Measurements from ENCODE around the gene ADSS1.

The ADSS1 gene

DNA sequence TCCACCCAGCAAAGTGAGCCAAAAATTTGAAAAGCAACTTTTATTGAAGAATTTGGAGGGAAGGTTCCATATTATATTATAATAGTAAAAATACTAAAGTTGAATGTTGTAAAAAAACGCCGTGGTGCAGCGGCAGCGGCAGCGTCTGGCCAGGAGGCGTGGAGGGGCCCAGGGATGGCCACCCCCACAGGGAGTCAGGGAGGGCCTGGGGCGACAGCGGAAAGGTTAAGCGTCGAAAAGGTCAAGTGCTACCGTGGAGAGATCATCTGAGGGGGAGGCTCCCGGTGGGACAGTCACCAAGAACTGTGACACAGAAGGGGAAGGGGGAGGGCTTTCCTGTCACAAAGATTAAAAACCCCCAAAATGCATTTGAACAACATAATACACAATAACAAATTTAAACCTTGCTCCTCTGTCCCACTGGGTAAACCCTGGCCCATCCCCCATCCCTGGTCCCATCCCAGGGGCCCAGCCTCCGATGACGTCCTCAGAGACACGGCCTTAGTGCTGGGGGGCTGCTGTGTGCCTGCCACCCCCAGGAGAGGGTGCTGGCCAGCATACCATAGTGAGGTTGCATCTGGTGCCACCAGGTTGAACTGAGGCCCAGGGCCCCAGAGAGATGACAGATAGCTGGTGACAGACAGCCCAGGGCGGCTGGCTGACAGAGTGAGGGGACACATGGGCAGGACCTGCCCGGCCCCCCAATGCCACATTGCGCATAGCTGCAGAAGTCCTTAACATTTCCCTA lies 45.5 kb downstream of the ADSS1 start:
- DNase-seq (ENCODE audit: low read depth, low spot score) = no peak

DNA sequence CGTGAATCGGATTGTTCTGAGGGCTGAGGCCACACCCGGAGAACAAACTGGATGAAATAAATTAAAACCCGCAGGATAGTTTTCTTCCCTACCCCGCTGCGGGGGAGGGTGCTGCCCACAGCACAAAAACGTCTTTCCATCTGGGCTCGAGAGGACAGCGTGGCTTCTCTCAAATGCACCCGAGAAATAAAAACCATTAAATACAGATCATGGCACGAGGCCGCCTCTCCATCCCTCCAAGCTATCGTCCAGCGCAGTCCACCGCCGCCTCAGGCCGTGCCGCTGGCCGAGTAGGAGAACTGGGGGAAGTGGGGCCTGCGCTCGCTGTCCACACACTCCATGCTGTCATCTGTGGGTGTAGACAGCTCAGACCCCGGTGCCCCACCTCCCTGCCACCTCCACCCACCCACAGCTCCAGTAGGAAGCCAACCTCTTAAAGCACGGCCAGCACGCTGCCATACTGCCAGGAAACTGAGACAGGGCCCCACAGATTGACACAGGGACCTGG lies 46.1 kb downstream of the ADSS1 start:
- no peak for DNase-seq (ENCODE audit: low read depth, low spot score)

GRCh38 chr14:104770851-104771272 lies 46.8 kb downstream of the ADSS1 start:
- DNase-seq (ENCODE audit: low read depth, low spot score) = no peak

DNA sequence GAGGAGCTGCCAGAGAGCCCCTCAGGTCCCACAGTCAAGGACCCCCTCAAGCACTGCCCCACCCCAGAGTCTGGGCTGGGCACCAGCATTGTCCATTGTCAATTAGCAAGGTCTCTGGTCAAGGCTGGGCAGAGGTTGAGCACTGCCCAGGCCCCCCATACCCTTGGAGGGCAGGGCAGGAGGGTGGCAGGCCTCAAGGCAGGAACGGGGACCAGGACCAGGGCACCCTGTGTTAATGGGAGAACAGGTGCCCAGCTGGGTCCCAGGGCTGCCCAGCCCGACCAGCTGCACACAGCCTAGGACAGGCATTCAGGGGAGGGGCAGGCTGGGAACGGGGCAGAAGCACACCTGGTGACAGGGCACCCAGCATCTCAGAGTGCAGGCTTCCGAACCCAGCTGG lies 47.3 kb downstream of the ADSS1 start:
- DNase-seq (ENCODE audit: low read depth, low spot score) = no peak

GRCh38 chr14:104771918-104772706 lies 48.1 kb downstream of the ADSS1 start:
- no peak for DNase-seq (ENCODE audit: low read depth, low spot score)

DNA sequence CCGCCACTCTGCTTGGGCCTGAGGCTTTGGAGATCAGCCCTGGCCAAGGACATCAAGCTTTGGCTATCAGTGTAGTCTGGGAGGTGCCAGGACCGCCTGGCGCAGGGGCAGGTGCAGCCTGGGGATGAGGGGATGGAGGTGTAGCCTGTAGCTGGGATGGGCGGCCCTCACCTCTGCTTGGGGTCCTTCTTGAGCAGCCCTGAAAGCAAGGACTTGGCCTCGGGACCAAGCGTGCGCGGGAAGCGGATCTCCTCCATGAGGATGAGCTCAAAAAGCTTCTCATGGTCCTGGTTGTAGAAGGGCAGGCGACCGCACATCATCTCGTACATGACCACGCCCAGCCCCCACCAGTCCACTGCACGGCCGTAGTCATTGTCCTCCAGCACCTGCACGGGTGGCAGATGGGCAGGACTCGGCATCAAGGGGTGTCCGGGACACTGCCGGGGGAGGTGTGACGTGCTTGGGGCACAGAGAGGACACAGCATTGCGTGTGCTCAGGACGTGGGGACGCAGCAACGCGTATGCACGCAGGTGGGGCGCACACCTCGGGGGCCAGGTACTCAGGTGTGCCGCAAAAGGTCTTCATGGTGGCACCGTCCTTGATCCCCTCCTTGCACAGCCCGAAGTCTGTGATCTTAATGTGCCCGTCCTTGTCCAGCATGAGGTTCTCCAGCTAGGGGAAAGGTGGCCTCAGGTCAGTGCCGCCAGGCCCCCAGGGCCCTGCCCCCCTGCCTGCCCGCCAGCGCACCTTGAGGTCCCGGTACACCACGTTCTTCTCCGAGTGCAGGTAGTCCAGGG lies 48.9 kb downstream of the ADSS1 start:
- no peak for DNase-seq (ENCODE audit: low read depth, low spot score)

DNA sequence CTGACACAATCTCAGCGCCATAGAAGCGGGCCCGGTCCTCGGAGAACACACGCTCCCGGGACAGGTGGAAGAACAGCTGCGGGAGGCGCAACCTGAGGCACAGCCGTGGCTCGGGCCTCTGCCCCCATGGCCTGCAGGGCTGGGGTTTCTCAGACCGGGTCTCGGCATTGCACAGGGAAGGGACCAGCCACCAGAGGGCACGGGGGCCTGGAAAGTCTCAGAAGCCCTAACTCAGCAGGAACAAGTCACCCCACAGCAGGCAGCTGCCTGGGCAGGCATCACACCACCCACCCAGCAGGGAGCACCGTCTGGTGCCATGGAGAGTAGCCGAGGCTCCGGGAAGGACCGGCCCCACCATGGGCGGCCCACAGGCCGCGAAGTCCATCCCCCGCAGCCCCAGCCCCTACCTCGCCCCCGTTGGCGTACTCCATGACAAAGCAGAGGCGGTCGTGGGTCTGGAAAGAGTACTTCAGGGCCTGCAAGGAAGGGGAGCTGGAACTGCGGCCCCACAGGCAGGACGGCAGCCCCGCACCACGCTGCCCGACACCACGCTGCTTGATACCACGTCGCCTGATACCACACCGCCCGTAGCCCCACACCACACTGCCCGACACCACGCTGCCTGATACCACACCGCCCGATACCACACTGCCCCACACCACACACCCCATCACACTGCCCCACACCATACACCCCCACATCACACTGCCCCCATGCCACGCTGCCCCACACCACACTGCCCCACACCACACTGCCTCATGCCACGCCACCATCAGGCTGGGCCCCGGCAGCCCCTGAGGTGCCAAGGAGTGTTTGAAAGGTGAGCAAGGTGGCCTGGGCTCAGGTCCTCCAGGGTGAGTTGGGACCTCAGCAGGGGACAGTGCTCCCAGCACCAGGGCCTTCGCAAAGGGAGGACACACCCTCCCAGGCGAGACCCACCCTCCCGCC lies 49.8 kb downstream of the ADSS1 start:
- no peak for DNase-seq (ENCODE audit: low read depth, low spot score)

DNA sequence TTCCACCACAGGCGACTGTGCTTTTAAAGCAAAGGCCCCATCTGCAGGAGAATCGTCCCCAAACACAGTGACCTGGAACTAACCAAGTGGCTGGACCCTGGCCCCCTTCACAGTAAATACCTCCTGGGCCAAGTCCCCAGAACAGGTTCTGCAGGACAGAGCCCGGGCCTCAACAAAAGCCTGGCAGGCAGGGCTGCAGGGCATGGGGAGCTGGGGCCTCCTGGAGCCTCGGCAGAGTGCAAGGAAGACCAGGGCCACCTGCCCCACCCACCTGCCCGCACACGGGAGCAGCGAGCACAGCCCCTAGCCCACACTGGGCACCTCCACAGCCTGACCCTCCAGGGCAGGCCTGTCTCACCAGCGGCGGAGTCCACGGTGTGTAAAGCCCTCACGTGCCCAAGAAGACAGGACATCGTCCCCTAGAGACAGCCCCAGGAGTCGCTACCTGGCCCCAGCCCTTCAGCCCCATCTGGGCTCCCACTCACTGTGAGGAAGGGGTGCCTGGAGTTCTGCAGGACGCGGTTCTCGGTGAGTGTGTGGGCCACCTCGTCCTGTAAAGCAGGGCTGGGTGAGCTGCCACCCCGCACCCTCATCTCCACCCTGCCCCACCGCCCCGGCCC lies 50.5 kb downstream of the ADSS1 start:
- DNase-seq (ENCODE audit: low read depth, low spot score) = no peak

GRCh38 chr14:104775073-104775489 lies 51.1 kb downstream of the ADSS1 start:
- DNase-seq (ENCODE audit: low read depth, low spot score) = no peak

DNA sequence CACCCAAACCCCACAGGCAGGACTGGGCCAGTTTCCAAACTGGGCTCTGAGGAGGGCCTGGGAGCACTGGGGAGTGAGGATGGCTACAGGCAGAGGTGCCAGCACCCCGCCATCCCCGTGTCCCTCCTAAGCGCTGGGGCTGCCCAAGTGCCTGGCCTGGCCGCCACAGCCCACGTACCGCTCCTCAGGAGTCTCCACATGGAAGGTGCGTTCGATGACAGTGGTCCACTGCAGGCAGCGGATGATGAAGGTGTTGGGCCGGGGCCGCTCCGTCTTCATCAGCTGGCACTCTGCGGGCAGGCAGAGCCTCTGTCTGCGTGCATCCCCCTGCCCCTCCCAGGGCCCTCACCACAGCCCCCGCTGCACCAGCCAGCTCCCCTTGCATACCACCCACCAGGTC lies 52.5 kb downstream of the ADSS1 start:
- DNase-seq (ENCODE audit: low read depth, low spot score) = no peak

DNA sequence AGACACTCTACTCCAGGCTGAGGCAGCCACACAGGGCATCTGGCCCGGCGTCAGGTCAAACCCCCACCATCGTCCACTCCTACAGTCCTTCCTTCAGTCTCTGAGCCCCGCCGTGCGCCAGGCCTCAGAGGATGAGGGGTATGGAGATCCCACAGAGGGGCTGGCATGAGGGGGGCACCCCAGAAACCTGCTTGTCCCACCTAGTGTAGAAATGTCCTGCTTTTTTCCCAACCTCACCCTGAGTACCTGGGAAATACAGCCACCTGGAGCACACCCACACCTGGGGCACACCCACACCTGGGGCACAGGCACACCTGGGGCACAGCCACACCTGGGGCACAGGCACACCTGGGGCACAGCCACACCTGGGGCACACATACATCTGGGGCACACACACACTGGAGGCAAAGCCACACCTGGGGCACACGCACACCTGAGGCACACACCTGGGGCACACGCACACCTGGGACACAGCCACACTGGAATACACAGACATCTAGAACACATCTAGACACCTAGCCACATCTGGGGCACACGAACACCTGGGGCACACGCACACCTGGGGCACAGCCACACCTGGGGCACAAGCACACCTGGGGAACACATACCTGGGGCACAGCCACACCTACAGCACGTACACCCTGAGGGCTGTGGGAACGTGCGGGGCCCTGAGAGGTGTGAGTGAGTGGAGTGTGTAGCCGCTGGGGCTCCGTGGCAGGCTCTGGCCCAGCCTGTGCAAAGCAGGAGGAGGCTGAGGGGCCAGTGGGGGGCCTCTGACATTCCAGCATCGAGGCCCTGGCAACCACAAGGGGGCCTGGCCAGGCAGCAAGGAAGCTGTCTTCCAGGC lies 53.2 kb downstream of the ADSS1 start:
- DNase-seq (ENCODE audit: low read depth, low spot score) = no peak

GRCh38 chr14:104777808-104778249 lies 53.8 kb downstream of the ADSS1 start:
- no peak for DNase-seq (ENCODE audit: low read depth, low spot score)

DNA sequence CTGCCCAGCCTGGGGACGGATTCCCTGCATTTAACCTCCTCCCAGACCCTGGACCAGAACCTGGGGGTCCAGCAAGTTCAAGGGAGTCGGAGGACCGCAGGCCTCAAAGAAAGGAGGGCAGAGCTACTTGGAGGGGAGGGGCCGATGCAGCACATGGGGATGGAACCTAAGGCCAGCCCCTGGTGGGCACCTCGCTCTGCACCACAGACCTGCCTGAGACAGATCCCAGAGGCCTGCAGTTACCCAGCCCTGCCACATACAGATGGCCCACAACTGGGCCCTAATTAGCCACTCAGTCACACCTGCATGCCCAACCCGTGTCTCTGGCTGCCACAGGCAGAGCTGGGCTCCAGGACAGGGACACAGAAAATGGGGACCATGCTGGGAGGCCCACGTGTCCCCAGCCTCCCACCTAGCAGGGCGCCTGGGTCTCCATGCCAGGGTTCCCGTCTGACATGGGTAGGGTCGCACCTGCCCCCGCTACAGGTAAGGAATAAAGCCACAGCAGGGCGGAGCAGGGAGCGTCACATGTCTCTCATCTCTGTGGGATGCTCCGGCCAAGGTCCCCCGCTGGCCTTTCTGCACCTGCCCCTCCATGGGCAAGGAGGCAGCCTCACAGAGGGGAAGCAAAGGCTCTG lies 54.8 kb downstream of the ADSS1 start:
- DNase-seq (ENCODE audit: low read depth, low spot score) = no peak

GRCh38 chr14:104779776-104780512 lies 55.9 kb downstream of the ADSS1 start:
- no peak for DNase-seq (ENCODE audit: low read depth, low spot score)

DNA sequence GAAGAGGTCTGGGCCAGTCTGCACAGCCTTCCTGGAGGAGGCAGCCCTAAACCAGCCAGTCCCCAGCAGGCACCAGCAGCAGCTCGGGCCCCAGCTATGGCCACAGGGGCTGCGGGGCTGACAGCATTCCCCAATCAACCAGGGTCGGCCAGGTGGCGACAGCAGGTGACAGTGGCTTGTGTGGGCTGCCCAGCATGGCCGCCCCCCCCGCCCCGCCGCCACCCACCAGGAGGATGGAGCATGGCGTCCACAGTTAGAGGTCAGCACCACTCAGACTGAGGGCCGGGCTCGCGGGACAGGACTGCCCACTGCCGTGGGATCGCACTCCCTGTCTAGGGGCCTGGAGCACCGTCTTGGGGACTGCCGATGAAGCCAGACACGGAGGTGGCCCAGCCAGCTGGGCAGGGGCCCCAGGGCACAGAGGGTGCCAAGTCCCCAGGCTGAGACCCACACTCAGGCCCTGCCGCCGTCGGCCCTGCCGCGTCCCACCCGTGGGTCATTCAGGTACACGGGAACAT lies 56.5 kb downstream of the ADSS1 start:
- no peak for DNase-seq (ENCODE audit: low read depth, low spot score)

DNA sequence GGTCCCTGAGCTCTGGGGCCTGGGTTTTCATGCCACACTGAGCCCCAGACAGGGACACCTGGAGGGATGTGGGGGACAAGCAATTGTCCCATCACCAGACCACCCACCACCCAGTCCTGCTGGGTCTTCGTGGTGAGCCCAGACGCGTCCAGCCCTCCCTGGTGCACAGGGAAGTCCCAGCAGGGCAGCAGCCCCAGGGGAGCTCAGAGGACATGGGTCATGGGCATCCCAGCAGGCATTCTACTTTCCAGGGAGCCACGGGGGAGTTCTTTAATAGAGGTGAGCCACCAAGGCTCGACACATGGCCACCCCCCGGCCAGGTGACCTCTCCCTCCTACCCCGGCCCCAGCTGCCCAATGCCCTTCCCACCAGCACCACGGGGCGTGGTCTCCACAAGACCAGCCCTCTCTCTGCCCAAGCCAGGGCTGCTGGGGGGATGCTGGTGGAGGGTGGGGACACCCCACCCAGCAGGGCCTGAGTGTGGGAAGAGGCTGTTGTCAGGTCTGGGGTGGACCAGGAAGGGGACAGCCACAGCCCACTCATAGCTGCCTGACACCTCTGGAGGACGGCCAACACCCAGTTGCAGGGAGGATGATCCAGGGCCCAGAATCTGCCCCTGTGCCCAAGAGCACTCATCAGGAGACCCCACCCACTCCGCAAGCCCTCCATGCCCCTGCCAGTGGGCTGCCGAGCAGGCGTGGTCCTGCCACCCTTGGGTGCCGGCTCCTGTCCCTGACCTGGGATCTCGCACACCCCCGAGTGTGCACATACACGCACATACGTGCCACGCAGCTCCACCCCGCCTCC lies 57.4 kb downstream of the ADSS1 start:
- no peak for DNase-seq (ENCODE audit: low read depth, low spot score)

All from activated naive CD8-positive, alpha-beta T cell treated with anti-CD3 and anti-CD28 coated beads, Interleukin-2, amount 50 U/mL, for 16 hours (primary cell).